ENCODE measurements around the gene DGKG.

DGKG gene

GRCh38 chr3:186226482-186226881 is 135.6 kb downstream of the DGKG start:
- H3K36me3 ChIP-seq (ENCODE audit: control insufficient read depth, low read length) = no peaks in the 10 kb centered on the region
- no peaks in the 10 kb centered on the region for H3K4me1 ChIP-seq (ENCODE audit: control insufficient read depth, low read length)
- H4K20me1 ChIP-seq (ENCODE audit: control insufficient read depth, insufficient read depth, low read depth, low read length) = no peaks in the 10 kb centered on the region
- peaks cover 38% of the 10 kb centered on the region for H3K27me3 ChIP-seq (ENCODE audit: control insufficient read depth, low read length)
- H3K9me2 ChIP-seq (replicated peaks; ENCODE audit: control insufficient read depth, low read length) = no peaks in the 10 kb centered on the region
- H3K9me3 ChIP-seq (ENCODE audit: control insufficient read depth, insufficient read depth, low read length) = no peaks in the 10 kb centered on the region
- no peak overlapping the region for H3K27ac ChIP-seq (ENCODE audit: low read depth, low read length)
- no peak overlapping the region for H3K4me2 ChIP-seq (ENCODE audit: low read length)
- TF ChIP-seq CTCF (IDR thresholded peaks at IDR 0.05; ENCODE audit: low read depth, low read length, poor library complexity, severe bottlenecking) (no peak), EZH2phosphoT487 (IDR thresholded peaks at IDR 0.05; ENCODE audit: borderline replicate concordance, low read length) (no peak)
- no peaks in the 10 kb centered on the region for H3K79me2 ChIP-seq (ENCODE audit: control insufficient read depth, low read length)
- no peak overlapping the region for H3K4me3 ChIP-seq (ENCODE audit: low read length)
- no peaks in the 10 kb centered on the region for H3F3A ChIP-seq (ENCODE audit: control insufficient read depth, insufficient read depth)

DNA sequence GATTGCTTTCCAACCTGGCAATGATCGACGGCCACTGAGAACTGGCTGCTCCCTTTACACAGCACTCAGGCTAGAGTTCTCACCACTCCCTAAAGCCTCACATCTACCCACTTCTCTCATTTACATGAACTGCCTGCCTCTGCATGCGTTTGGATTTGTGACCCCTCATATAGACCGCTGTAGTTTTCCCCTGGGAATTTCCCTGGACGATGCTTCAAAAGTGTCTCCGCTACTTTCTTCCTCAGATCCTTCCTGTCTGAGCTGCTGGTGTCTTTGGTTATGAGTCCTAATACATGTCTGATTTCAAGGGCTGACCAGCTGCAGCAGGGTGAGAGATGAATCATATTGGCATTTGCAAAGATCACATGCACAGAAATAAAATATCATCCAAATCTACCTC is 136.4 kb downstream of the DGKG start:
- H3K36me3 ChIP-seq (ENCODE audit: control insufficient read depth, low read length) = no peaks in the 10 kb centered on the region
- H3K4me3 ChIP-seq (ENCODE audit: low read length) = no peak overlapping the region
- no peaks in the 10 kb centered on the region for H4K20me1 ChIP-seq (ENCODE audit: control insufficient read depth, insufficient read depth, low read depth, low read length)
- peaks cover 38% of the 10 kb centered on the region for H3K27me3 ChIP-seq (ENCODE audit: control insufficient read depth, low read length)
- H3K79me2 ChIP-seq (ENCODE audit: control insufficient read depth, low read length) = no peaks in the 10 kb centered on the region
- no peak overlapping the region for H3K4me2 ChIP-seq (ENCODE audit: low read length)
- H3K9me3 ChIP-seq (ENCODE audit: control insufficient read depth, insufficient read depth, low read length) = no peaks in the 10 kb centered on the region
- no peaks in the 10 kb centered on the region for H3K9me2 ChIP-seq (replicated peaks; ENCODE audit: control insufficient read depth, low read length)
- no peaks in the 10 kb centered on the region for H3F3A ChIP-seq (ENCODE audit: control insufficient read depth, insufficient read depth)
- H3K27ac ChIP-seq (ENCODE audit: low read depth, low read length) = no peak overlapping the region
- TF ChIP-seq EZH2phosphoT487 (IDR thresholded peaks at IDR 0.05; ENCODE audit: borderline replicate concordance, low read length) (no peak), CTCF (IDR thresholded peaks at IDR 0.05; ENCODE audit: low read depth, low read length, poor library complexity, severe bottlenecking) (no peak)
- H3K4me1 ChIP-seq (ENCODE audit: control insufficient read depth, low read length) = no peaks in the 10 kb centered on the region

GRCh38 chr3:186224041-186224610 is 137.9 kb downstream of the DGKG start:
- H3K4me3 ChIP-seq (ENCODE audit: low read length) = no peak overlapping the region
- H3F3A ChIP-seq (ENCODE audit: control insufficient read depth, insufficient read depth) = no peaks in the 10 kb centered on the region
- H3K4me2 ChIP-seq (ENCODE audit: low read length) = no peak overlapping the region
- H3K36me3 ChIP-seq (ENCODE audit: control insufficient read depth, low read length) = no peaks in the 10 kb centered on the region
- peaks cover 38% of the 10 kb centered on the region for H3K27me3 ChIP-seq (ENCODE audit: control insufficient read depth, low read length)
- no peak for TF ChIP-seq CTCF (IDR thresholded peaks at IDR 0.05; ENCODE audit: low read depth, low read length, poor library complexity, severe bottlenecking)
- no peak for TF ChIP-seq EZH2phosphoT487 (IDR thresholded peaks at IDR 0.05; ENCODE audit: borderline replicate concordance, low read length)
- H3K79me2 ChIP-seq (ENCODE audit: control insufficient read depth, low read length) = no peaks in the 10 kb centered on the region
- H3K27ac ChIP-seq (ENCODE audit: low read depth, low read length) = no peak overlapping the region
- H3K9me2 ChIP-seq (replicated peaks; ENCODE audit: control insufficient read depth, low read length) = no peaks in the 10 kb centered on the region
- no peaks in the 10 kb centered on the region for H3K4me1 ChIP-seq (ENCODE audit: control insufficient read depth, low read length)
- no peaks in the 10 kb centered on the region for H3K9me3 ChIP-seq (ENCODE audit: control insufficient read depth, insufficient read depth, low read length)
- no peaks in the 10 kb centered on the region for H4K20me1 ChIP-seq (ENCODE audit: control insufficient read depth, insufficient read depth, low read depth, low read length)
